Panc1 (cell line): ENCODE results near the gene ABCC12.

Experiments used
- CTCF ChIP-seq: fragments of 450-650 bp; IDR thresholded peaks from 2 replicates; pipeline ENCODE4 v1.5.1; 2017; ENCODE audit warnings: mild to moderate bottlenecking
- POLR2AphosphoS5 ChIP-seq: IDR thresholded peaks from 2 replicates; pipeline ENCODE4 v1.6.1; 2012; ENCODE audit warnings: mild to moderate bottlenecking, low read depth, low read length, moderate library complexity
- REST ChIP-seq, 2 experiments: IDR thresholded peaks; 2 replicates each; pipeline ENCODE4 v1.6.1; 2011 to 2012; ENCODE audit warnings: low read depth in 2 of 2, control low read depth in 1 of 2, low read length in 1 of 2, mild to moderate bottlenecking in 1 of 2, moderate library complexity in 1 of 2; ENCODE audit not compliant: insufficient read depth in 1 of 2
- SIN3A ChIP-seq: IDR thresholded peaks from 2 replicates; pipeline ENCODE4 v1.6.1; 2012; ENCODE audit warnings: low read depth, mild to moderate bottlenecking, low read length, moderate library complexity, borderline replicate concordance; ENCODE audit not compliant: insufficient read depth
- TCF7L2 ChIP-seq: IDR thresholded peaks from 2 replicates; pipeline ENCODE4 v1.6.1; 2011; ENCODE audit warnings: mild to moderate bottlenecking, low read depth, low read length, inconsistent platforms

- TF ChIP-seq POLR2AphosphoS5, result no peak
- no peak for TF ChIP-seq CTCF
- TF ChIP-seq REST (IDR thresholded peaks at IDR 0.05; ENCODE audit: insufficient read depth in 1 of 2, low read depth in 2 of 2, low read length in 1 of 2), result no peak
- TF ChIP-seq TCF7L2, result no peak
- no peak for TF ChIP-seq SIN3A
Observed at GRCh38 chr16:48115299-48115698, 40.5 kb downstream of the ABCC12 start.
